GM18867 (cell line): Measurements from ENCODE around the gene KIF3C.
A peak's percentile ranks its signal among the peaks of the same experiment; 100 is the strongest.
"Not testable (repeated sequence)": the region's sequence is repeated elsewhere in the genome, so short reads cannot be mapped to it uniquely, and the experiment has no call there.

Experiments used
- ATAC-seq: cut with Tn5 transposase; IDR thresholded peaks from one replicate; pipeline ENCODE4 v1.9.1; 2021; ENCODE audit warnings: mild to moderate bottlenecking, moderate library complexity; ENCODE audit not compliant: unreplicated experiment

KIF3C gene

GRCh38 chr2:26000561-26001082 is 18.3 kb upstream of the KIF3C start:
- no peak for ATAC-seq

- ATAC-seq, result not testable (repeated sequence)
Observed at GRCh38 chr2:25999406-25999805, 17.1 kb upstream of the KIF3C start.

DNA sequence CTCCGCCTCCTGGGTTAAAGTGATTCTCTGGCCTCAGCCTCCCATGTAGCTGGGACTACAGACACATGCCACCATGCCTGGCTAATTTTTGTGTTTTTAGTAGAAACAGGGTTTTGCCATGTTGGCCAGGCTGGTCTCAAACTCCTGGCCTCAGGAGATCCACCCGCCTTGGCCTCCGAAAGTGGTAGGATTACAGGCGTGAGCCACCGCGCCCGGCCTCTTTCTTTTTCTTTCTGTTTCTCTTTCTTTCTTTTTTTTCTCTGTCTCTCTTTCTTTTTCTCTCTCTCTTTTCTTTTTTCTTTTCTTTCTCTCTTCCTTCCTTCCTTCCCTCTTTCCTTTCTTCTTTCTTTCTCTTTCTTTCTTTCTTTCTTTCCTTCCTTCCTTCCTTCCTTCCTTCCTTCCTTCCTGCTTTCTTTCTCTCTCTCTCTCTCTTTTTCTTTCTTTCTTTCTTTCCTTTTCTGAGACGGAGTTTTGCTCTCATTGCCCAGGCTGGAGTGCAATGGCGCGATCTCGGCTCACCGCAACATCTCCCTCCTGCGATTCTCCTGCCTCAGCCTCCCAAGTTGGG is 16.6 kb upstream of the KIF3C start:
- ATAC-seq, result not testable (repeated sequence)

- ATAC-seq, result no peak
Observed at GRCh38 chr2:25996844-25997243, 14.5 kb upstream of the KIF3C start.

GRCh38 chr2:25994509-25994908 is 12.2 kb upstream of the KIF3C start:
- no peak for ATAC-seq

DNA sequence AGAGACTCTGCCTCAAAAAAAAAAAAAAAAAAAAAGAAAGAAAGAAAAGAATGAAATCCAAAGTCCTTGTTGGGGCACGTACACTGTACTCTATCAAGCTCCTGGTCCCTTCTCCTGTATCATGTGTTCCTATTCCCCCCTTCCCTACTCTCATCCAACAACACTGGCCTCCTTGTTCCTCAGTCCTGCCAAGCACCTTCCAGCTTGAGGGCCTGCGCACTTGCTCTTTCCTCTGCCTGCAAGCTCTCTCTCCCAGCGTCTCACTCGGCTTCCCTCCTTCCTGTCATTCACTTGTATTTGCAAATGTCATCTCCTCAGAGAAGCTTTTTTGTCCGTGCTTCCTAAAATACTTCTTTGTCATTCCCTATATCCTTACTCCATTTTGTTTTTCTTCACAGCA is 10.8 kb upstream of the KIF3C start:
- ATAC-seq, result no peak

DNA sequence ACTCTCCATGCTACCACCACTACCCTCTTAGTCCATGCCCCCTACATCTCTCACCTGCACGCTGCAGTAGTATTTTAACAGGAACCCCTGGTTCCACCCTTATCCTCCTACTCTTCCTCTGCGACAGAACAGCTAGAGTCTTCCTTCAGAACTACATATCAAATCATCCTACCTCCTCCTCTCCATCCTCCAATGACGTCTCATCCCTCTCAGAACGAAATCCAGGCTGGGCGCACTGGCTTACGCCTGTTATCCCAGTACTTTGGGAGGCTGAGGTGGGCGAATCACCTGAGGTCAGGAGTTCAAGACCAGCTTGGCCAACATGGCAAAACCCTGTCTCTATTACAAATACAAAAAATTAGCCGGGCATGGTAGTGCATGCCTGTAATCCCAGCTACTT is 10.3 kb upstream of the KIF3C start:
- no peak for ATAC-seq

DNA sequence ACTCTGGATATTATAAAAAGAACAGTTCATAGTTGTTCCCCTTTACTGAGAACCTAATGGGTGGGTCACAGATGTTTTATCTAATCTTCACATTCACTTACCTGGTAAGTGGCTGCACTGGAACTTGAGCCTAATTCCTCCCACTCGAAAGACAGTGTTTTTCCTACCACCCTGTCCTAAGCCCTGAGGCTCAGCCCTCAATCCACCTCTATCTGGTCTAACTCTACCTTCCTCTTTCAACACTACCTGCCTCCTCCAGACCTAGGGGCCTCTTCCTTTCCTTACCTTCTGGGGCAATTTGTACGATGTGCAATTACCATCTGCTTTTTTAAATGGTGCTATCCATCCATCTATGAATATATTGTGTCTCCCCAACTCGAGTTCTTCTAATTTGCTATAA is 9.7 kb upstream of the KIF3C start:
- ATAC-seq, result no peak

DNA sequence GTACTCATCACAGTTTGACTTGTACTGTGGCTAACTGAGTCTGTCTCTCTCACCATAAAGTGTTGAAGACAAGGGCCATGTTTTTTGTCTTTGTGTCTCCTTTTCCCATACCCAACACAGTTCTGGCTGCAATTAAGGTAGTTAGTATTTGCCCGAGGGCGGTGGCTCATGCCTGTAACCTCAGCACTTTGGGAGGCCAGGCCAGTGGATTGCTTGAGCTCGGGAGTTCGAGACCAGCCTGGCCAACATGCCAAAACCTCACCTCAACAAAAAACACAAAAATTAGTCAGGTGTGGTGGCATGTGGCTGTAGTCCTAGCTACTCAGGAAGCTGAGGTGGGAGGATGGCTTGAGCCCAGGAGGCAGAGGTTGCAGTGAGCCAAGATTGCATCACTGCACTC is 6.9 kb upstream of the KIF3C start:
- no peak for ATAC-seq

- no peak for ATAC-seq
Observed at GRCh38 chr2:25988134-25988533, 5.8 kb upstream of the KIF3C start.

GRCh38 chr2:25983735-25984134 is 1.4 kb upstream of the KIF3C start:
- ATAC-seq, result no peak

DNA sequence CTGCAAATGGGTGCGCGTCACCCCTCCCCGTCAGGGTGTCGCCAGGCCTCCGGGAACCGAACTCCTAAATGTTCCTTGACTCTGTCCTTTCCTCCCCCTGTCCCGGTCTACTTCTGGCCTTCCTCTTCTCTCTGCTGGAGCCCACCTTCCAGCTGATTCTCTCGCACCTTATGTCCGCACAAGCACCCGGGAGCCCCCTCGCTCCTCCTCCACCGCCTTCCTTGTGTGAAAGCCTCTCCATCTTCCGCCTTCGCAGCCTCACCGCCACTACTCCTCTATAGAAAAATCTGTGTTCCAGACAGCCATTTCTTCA is 627 bp upstream of the KIF3C start:
- no peak for ATAC-seq

- peak; percentile 15 for ATAC-seq
Observed at GRCh38 chr2:25981596-25982272, 563 bp downstream of the KIF3C start.

DNA sequence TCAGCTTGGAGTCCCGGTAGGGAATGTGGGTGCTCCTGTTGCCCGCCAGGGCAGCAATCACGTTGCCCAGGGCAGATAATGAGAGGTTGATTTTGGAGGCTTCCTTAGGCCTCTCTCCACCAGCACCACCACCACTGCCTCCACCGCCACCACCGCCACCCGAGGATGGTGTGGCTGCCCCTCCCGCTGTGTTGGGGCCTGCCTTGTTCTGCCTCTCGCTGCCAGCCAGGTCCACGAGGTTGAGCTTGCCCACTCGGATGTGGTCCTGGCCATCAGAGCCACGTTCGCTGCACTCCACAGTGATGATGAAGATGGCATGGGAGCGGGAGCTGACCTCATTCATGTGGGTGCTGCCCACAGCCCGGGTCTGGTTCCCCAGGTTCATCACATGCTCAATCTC is 1.3 kb downstream of the KIF3C start:
- ATAC-seq, result no peak

DNA sequence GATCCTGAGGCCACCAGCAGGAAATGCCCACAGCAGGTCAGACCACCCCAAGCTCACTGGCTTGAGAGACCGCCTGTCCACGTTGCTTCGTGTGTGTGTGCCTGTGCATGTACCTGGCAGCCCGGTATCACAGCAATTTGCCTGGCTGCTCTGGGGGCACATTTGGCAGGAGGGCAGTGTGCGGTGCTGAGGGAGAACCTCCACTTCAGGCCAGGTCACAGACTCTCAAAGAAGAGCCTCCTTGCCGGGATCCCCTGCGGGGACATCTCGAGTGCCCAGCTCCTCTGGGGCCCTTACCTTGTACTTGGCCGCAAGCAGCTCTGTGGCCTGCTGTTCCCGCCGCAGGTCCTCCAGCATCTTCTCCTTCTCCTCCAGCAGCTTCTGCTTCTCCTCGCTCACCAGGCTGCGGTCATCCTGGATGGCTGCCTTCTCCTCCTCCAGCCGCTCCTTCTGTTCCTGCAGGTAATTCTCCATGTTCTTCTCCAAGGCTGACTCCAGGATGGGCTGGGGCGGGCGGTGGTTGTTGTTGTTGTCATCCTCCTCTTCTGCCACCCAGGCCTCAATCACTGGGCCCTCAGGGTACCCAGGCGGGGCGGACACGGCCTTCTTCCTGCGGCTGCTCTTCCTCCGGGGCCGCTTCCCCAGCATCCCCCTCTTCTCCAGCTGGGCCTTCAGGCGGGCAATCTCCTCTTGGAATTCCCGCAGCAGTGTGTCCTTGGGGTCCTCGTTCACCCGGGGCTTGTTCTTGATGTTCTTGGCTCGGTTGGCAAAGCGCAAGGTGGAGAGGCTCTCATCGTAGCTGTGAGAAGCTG is 2.0 kb downstream of the KIF3C start:
- ATAC-seq, result no peak

- ATAC-seq, result no peak
Observed at GRCh38 chr2:25979001-25979400, 3.3 kb downstream of the KIF3C start.

- no peak for ATAC-seq
Observed at GRCh38 chr2:25977768-25978167, 4.5 kb downstream of the KIF3C start.

- no peak for ATAC-seq
Observed at GRCh38 chr2:25976983-25977741, 5.1 kb downstream of the KIF3C start.

- no peak for ATAC-seq
Observed at GRCh38 chr2:25972049-25972823, 10.1 kb downstream of the KIF3C start.

DNA sequence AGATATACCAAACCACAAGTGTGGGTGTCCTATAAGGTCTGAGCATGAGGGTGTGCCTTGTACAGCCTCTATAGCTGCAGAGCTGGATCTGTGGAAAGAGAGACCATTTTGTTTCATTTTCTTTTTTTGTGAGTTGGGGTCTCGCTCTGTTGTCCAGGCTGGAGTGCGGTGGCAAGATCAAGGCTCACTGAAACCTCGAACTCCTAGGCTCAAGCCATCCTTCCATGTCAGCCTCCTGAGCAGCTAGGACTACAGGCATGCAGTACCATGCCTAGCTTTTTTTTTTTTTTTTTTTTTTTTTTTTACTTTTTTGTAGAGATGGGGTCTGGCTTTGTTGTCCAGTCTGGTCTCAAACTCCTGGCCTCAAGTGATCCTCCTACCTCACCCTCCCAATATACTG is 10.7 kb downstream of the KIF3C start:
- ATAC-seq, result no peak
